Activated naive CD8-positive, alpha-beta T cell treated with anti-CD3 and anti-CD28 coated beads, Interleukin-2, amount 50 U/mL, for 16 hours (primary cell): Measurements from ENCODE around the gene THADA.
"Not testable (repeated sequence)": the region's sequence is repeated elsewhere in the genome, so short reads cannot be mapped to it uniquely, and the experiment has no call there.

Experiments used
- DNase-seq: peaks from one replicate; pipeline ENCODE4 v3.0.0-alpha.2; 2020; ENCODE audit warnings: low read depth, low spot score

The THADA gene

GRCh38 chr2:43542285-43542933 is 53.4 kb downstream of the THADA start:
- DNase-seq: no peak

- DNase-seq: no peak
These were observed 54.7 kb downstream of the THADA start for GRCh38 chr2:43541165-43541564.

GRCh38 chr2:43540021-43540779 is 55.6 kb downstream of the THADA start:
- DNase-seq: no peak

GRCh38 chr2:43539436-43539835 is 56.4 kb downstream of the THADA start:
- no peak for DNase-seq

- no peak for DNase-seq
These were observed 57.7 kb downstream of the THADA start for GRCh38 chr2:43538034-43538670.

- no peak for DNase-seq
These were observed 58.7 kb downstream of the THADA start for GRCh38 chr2:43537137-43537536.

GRCh38 chr2:43534569-43534968 is 61.3 kb downstream of the THADA start:
- DNase-seq: no peak

- DNase-seq: not testable (repeated sequence)
These were observed 63.3 kb downstream of the THADA start for GRCh38 chr2:43532572-43532971.

- DNase-seq: no peak
These were observed 64.6 kb downstream of the THADA start for GRCh38 chr2:43531251-43531650.

GRCh38 chr2:43526994-43527393 is 68.8 kb downstream of the THADA start:
- no peak for DNase-seq

- DNase-seq: no peak
These were observed 70.3 kb downstream of the THADA start for GRCh38 chr2:43525506-43525905.

- DNase-seq: no peak
These were observed 71.5 kb downstream of the THADA start for GRCh38 chr2:43524177-43524965.

- no peak for DNase-seq
These were observed 73.7 kb downstream of the THADA start for GRCh38 chr2:43522177-43522576.

GRCh38 chr2:43521568-43521967 is 74.3 kb downstream of the THADA start:
- DNase-seq: no peak

- no peak for DNase-seq
These were observed 74.9 kb downstream of the THADA start for GRCh38 chr2:43520919-43521318.

GRCh38 chr2:43519643-43520221 is 76.1 kb downstream of the THADA start:
- DNase-seq: no peak

- DNase-seq: no peak
These were observed 77.1 kb downstream of the THADA start for GRCh38 chr2:43518718-43519117.

- no peak for DNase-seq
These were observed 77.7 kb downstream of the THADA start for GRCh38 chr2:43518181-43518580.

- DNase-seq: no peak
These were observed 79.9 kb downstream of the THADA start for GRCh38 chr2:43515807-43516497.

- no peak for DNase-seq
These were observed 80.6 kb downstream of the THADA start for GRCh38 chr2:43515248-43515647.

GRCh38 chr2:43513796-43514195 is 82.0 kb downstream of the THADA start:
- no peak for DNase-seq
